ENCODE results near the gene PLA1A.

GRCh38 chr3:119620899-119621298, 23.2 kb downstream of the PLA1A start:
- TF ChIP-seq CTCF (conservative IDR thresholded peaks at IDR 0.05; ENCODE audit: low read depth, low read length), result no peak
- no peak for TF ChIP-seq EZH2 (IDR thresholded peaks at IDR 0.05; ENCODE audit: borderline replicate concordance, low read depth, low read length, poor library complexity, severe bottlenecking)

All from A673 (cell line).